Measurements from ENCODE around the gene ZRSR2. TPM values are rescaled to one million over a fixed set of nuclear protein-coding genes. Genes with fewer than 3 reads are reported as not detected.
"Not testable (repeated sequence)": the region's sequence is repeated elsewhere in the genome, so short reads cannot be mapped to it uniquely, and the experiment has no call there.

ZRSR2 gene, protein sequence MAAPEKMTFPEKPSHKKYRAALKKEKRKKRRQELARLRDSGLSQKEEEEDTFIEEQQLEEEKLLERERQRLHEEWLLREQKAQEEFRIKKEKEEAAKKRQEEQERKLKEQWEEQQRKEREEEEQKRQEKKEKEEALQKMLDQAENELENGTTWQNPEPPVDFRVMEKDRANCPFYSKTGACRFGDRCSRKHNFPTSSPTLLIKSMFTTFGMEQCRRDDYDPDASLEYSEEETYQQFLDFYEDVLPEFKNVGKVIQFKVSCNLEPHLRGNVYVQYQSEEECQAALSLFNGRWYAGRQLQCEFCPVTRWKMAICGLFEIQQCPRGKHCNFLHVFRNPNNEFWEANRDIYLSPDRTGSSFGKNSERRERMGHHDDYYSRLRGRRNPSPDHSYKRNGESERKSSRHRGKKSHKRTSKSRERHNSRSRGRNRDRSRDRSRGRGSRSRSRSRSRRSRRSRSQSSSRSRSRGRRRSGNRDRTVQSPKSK
- 9.4 TPM for polyA plus RNA-seq (ENCODE audit: insufficient read length)

DNA sequence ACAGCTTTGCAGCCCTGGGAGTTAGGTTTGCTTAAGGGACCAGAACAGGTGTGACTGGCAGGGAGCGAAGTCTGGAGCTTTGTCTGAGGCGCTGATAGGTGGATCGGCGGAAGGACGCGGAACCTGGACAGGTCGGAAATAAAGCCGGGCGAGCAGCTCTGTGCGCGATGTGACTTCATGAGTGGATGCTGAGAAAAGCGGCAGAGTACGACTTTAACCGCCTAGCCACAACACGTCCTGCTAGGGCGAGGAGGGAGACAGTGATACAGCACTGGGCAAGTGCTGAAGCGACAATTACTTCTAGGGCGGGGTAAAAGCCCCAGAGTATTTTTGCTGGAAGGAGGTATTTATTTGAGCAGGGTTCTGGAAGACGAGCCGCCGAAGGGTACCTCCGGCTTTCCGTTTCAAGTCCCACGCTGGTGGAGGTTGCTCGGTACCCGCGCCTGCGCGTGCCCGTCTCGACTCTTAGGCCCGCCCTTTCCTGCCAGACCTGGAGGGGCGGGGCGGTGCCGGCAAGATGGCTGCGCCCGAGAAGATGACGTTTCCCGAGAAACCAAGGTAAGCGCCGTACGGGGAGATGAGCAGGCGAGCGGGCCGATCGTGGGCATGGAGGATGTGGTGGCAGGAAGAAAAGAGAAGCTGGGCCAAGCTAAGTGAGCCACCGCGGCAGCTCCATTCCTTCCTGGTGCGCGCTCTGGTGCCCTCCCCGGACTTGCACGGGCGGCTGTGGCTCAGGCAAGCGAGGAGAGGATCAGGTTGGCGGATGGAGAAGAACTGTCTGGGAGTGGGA is at the start of gene ZRSR2:
Gene ZRSR2, plus strand, starts transcription at position 506 of the 790 bp plus-strand sequence. Its CDS starts 12 bp downstream, at position 518.
- DNase-seq: peak; percentile 70

DNA sequence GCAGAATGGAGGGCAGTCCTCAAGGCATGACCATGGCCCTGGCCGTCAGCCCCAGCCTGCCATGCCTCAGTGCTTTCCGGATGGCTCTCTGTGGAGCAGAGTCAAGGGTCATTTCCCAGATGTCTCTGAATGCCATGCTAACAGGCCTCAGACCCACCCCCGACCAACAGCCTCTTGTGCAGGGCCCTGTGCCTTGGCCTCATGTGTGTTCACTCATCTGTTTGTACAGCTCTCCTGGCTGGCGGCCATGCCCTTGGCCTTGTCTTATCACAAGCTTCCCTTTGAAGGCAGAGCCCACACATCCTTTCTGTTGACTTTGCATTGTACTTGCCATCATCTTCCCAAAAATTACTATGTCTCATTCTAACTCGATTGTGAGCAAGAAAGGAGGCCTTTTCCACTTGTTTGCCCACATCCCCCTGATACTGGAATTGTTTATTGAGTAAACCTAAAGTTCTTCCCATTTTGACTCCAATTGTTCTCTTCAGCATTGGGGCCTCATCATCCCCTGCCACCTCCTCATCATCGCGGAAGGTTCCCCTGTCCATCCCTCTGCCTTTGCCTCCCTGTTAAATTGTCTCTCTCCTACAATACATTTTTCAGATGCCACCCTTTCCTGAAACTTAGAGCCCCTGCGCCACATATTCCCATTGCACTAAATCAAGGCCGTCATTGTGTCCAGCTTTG is 46.0 kb upstream of the ZRSR2 start:
- no peak for DNase-seq

DNA sequence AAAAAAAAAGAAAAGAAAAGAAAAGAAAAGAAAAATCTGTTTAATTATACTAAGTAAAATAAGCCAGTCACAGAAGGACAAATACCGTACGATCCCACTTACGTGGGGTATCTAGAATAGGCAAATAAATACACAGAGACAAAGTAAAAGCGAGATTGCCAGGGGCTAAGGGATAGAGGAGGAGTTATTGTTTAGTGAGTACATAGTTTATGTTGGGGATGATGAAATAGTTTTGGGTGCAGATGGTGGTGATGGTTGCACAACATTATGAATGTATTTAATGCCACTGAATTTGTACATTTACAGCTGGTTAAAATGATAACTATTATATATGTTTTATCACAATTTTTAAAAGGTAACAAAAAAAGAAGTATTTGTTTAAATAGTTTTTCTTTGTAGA is 45.1 kb upstream of the ZRSR2 start:
- DNase-seq: no peak

DNA sequence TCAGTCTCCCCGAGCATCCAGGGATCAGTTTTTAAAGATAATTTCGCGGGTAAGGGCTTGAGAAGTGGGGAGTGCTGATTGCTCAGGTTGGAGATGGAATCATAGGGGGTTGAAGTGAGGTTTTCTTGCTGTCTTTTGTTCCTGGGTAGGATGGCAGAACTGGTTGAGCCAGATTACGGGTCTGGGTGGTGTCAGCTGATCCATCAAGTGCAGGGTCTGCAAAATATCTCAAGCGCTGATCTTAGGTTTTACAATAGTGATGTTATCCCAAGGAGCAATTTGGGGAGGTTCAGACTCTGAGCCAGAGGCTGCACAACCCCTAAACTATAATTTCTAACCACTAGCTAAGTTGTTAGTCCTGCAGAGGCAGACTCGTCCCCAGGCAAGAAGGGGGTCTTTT is 43.6 kb upstream of the ZRSR2 start:
- not testable (repeated sequence) for DNase-seq

DNA sequence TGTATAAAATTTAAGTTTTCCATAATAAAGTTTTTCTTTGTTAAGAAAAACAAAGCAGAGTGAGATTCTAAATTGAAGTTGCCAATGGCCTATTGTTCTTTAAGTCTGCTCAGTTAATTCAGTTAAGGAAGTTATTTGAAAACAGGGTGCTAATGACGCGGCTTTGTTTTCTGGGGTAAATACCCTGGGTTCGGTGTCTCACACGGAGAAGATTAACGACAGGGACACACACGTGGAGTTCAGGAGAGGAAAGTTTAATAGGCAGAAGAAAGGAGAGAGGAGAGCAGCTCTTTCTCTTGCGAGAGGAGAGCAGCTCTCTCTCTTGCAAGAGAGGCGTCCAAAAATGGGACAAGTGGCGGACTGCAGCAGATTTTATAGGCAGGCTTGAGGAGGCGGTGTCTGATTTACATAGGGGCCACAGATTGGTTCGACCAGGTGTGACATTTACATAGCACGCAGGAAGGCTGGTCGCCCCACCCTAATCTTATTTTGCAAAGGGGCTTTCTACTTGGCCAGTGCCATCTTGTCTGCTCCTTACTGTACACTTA is 42.6 kb upstream of the ZRSR2 start:
- no peak for DNase-seq

DNA sequence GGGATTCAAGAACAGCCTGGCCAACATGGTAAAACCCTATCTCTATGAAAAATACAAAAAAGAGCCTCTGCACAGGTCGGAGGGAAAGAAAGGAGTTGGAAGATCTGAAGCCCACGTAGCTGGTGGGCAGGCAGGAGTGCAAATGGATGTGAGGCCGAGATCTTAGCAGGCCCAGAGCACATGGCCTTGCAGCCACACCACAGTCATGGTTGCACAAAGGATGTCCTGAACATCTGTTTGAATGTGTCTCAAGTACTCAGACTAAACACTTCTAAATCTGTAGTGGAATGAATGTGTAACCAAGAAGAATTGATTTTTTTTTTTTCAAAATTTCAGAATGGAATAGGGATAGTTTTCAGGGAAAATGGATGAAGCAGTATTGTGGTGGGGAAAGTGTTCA is 41.4 kb upstream of the ZRSR2 start:
- no peak for DNase-seq

DNA sequence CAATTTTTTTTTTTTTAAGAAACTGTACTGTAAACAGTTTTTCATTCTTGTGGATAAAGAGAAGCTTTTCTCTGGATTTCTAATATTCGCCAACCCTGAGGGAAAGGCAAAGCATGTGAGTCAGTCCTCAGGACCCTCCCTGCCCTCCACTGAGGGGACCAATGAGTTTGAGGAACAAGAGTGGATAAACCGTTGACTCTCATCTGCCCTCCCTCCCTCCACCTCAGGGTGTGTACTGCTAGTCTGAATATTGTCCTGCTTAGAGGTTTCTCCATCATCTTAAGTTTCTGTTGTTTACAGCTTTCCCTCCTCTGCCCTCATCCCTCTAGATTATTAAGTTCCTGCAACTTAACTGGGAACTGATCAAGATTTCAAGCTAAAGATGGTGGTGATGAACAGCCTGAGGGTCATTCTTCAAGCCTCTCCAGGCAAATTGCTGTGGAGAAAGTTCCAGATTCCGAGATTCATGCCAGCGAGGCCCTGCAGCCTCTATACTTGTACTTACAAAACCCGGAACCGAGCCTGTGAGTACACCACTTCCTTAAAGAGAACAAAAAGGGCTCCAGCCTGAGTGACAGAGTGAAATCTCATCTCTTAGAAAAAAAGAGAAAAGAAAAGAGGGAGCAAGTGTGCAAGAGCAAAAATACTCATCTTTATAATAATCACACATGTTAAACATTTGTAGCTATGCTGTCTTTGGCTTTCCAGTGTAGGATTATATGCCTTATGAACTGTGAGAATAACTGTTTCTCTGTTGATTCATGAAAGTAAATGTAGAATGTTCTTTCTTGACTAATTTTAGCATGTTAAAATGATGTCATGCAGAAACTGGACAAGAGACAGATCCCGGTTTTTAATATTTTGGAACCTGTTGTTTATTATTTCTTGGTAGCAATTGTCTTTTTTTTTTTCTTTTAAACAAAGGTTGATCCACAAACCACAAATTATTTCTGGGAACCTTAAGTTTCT is 40.4 kb upstream of the ZRSR2 start:
- no peak for DNase-seq

DNA sequence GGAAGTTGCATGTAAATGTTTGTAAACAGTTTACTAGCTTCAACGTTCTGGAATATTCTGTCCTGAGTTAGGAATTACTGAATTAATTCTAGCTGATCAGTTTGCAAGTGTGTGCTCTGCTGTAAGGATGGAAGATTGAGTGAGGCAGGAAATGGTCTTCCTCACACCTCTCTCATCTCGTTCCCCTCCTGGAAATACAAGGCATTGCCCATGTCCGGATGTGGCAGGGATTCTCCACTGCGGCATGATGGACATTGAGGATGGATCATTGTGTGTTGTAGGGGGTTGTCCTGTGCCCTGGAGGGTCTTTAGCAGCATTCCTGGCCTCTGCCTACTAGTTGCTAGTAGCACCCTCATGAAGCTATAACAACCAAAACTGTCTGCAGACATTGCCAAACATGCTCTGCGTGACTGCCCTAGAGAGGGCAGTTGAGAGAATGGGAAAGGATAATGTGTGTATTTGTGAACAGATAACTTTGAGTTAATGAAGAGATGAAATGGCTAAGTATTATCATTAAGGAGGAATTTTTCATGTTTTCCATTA is 39.6 kb upstream of the ZRSR2 start:
- no peak for DNase-seq

DNA sequence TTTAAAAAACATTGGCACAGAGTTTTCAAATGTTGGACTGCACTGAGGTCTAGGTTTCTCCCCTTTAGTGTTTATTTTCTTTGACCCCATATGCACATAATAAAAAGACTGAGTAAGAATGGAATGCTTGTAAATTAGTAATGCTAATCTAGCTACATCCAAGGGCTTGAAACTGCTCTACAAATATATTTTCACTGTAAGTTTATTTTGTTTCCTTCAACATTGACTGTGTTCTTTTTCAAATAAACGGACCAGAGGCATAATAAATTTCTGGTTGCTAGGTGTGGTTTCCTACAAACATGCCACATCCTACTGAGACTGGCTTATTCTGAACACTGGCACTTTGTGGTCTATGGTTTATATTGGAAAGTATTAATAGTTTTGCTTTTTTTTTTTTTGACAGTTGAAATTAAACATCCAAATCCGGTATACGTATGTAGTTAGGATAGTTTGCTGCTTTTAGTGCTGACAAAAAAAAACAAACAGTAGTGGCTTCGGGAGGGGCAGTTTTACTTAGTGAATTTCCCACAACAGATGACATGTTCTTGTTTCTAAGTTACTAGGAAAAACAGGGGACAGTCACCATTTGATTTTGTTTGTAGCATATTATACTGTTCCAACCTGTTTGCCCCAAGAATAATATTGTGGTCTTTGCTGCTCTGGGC is 39.0 kb upstream of the ZRSR2 start:
- no peak for DNase-seq

DNA sequence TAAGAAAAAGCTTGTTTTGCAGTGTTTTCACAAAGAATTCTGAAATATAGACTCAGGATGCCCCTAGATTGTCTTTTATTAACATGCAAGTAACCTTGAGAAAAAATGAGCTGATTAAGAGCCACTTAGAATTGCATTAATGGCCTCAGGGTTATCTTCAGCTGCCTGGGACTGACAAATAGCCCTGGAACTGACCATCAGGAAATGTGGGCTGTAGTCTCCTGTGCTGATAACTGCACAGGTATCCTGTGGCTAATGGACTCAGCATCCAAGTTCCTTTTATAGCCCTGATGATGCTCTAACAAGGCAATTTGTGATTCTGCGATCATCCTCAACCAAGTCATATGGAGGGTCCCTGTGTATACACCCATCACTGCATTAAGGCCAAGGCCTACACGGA is 35.2 kb upstream of the ZRSR2 start:
- DNase-seq: no peak

DNA sequence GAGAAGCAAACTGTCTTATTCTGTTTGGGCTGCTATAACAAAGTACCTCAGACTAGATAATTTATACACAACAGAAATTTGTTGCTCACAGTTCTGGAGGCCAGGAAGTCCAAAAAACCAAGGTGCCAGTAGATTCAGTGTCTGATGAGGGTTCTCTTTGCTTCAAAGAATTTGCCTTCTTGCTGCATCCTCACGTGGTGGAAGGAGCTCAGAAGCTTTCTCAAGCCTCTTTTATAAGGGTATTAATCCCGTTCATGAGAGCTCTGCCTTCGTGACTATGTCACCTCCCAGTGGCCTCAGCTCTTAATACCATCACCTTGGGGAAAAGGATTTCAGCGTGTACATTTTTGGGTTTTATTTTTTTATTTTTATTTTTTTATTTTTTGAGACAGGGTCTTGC is 32.1 kb upstream of the ZRSR2 start:
- DNase-seq: no peak

DNA sequence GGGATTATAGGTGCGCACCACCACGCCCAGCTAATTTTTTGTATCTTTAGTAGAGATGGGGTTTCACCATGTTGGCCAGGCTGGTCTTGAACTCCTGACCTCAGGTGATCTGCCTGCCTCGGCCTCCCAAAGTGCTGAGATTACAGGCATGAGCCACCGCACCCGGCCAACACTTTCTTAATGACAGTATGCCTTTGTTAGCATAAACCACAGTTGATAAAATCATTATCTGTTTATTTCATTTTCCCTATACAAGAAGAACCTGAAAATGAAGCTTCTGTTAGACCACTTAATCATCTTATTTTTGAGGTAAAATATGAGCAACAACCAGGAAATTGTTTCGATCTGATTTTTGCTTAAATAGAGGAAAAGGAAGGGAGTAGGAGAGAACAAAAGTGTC is 30.4 kb upstream of the ZRSR2 start:
- not testable (repeated sequence) for DNase-seq

DNA sequence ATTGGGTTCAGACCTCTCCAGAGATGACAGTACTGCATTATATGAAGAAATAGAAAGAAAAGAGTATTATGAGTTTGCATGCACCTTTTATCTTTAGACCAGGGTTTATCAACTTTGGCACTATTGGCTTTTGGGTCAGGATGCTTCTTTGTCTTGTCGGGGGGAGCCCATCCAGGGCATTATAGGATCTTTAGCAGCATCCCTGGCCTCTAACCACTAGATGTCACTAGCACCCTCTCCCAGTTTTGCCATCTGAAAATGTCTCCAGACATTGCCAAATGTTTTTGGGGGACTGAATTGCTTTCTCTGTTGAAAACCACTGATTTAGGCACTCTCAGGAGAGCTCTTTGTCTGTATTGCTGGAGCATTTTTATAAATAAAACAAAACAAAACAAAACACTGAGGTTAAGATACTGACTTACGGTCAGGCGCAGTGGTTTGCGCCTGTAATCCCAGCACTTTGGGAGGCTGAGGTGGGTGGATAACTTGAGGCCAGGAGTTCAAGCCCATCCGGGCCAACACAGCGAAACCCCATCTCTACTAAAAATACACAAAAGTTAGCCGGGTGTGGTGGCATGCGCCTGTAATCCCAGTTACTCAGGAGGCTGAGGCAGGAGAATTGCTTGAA is 28.6 kb upstream of the ZRSR2 start:
- DNase-seq: no peak

DNA sequence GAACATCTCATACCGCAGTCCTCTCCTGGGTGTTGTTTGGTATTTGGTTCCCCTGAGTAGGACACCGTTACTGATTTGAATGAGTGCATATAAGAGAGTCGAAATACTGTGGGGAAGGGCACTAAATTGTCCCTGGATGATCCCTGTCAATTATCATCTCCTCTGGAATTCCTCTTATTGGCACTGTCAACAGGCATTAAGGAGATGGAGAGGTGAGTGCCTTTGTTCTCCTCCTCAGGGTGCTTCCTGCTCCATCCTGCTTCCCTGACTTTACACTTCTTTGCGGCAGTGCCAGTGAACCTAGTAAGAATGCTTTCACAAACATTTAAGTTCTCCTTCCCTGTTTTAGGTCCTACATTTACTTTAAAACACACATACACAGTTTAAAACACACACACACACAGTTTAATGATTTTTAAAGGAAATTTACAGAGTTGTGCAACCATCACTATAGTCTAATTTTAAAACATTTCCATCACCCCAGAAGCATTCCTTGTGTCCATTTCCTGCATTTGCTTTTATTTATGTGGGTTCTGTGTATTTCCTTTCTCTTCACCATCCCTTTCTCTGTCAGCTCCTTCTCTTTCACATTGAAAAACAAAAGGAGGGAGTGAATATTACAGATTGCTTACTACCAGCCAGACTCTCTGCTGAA is 20.9 kb upstream of the ZRSR2 start:
- DNase-seq: no peak

DNA sequence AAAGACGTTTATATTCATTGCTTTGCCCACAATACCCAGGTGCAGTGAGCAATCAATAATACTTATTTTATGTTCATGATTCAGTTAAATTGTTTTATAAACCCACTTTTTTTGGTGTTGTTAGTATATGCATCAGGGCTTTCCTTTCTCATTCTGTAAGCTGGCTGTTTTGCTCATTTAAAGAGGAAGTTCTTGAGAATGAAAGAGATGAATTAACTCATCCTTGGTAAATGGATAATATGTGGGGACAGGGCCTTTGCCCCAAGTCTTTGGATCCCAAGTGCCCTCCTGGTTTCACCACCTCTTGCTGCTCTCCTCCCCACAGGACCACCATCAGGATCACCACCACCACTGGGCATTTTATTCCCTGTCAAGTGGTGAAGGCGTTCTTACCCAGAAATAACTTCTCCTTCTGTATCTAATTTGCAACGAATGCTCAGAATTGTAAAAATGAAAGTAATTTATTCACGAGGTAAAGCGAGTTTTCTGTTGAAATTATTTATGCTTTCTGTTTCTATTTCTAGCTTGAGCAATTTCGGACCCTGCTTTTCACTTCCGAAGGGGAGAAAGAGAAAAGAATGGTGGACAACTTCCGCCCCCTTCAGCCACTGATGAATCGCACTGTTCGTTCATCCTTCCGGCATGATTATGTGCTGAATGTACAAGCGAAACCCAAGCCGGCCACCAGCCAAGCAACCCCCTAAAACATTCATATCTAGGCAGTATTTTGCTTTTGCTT is 8.2 kb upstream of the ZRSR2 start:
- DNase-seq: no peak

DNA sequence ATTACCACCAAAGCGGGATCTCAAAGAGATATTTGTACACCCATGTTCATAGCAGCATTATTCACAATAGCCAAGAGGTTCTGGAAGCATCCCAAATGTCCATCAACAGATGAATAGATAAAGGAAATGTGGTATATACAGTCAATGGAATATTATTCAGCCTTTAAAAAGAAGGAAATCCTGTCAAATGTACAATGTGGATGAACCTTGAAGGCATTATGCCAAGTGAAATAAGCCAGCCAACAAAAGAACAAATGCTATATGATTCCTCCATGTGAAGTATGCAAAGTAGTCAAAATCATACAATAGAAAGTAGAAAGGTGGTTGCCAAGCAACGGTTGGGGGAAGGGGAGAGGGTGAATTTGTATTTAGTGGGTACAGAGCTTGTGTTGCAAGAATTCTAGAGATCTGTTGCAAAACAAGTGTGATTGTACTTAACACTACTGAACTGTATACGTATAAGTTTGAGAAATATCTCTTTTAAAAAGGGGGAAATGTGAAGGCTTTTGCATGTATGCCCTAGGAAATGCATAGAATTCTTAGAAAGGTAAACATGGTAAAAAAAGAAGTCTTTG is 5.0 kb upstream of the ZRSR2 start:
- no peak for DNase-seq

DNA sequence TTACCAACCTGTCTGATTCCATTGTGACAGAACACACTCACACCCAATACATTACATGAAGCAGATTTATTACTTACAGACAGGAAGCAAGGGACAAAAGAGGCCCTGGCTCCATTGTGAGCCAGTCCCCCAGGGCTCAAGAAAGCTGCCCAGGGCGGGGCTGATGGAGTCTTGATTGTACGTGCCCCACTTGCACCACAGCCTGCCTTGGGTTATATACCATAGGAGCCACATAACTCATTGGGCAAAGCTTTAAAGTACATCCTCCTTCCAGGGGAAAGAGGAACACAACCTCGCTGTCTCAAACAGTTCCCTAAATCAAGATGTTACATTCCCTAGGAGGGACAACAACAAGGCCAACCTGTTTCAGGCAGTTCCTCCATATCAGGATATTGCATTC is 3.4 kb upstream of the ZRSR2 start:
- DNase-seq: no peak

DNA sequence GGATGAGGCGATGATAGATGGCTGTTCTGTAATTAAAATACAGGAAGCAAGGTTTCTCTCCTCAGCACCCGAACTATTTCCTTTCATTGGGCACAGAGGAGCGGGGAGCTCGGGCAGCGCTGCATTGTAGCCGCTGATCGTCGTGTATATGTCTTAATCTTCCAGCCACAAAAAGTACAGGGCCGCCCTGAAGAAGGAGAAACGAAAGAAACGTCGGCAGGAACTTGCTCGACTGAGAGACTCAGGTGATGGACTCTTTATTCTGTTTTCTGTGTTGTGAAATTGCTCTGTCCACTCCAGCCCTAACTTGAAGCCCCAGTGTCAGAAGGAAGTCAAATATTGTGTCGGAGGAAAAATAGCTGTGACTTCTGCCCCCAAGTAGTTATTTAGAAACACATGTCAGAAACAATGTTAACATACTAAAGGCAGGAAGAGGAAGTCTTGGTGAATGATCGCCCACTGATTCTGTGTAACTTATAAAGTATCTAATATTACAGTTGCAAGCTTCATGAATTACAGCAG is 546 bp downstream of the ZRSR2 start:
- DNase-seq: peak; percentile 16
